GM21447 (cell line): Measurements from ENCODE around the gene TPSAB1.

ENCODE experiments used
- ATAC-seq: cut with Tn5 transposase; IDR thresholded peaks from one replicate; pipeline ENCODE4 v1.9.1; 2021; ENCODE audit not compliant: unreplicated experiment

TPSAB1 gene

DNA sequence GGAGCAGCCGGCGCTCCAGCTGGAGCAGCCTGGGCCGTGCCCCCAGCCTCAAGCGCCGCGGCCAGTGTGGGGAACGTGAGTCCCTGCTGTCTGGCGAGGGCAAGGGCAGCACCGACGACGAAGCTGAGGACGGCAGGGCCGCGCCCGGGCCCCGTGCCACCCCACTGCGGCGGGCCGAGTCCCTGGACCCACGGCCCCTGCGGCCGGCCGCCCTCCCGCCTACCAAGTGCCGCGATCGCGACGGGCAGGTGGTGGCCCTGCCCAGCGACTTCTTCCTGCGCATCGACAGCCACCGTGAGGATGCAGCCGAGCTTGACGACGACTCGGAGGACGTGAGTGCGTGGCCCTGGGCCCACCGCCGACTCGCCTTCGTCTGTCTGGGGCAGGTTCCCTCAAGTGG, 31.4 kb upstream of the TPSAB1 start:
- ATAC-seq: no peak

DNA sequence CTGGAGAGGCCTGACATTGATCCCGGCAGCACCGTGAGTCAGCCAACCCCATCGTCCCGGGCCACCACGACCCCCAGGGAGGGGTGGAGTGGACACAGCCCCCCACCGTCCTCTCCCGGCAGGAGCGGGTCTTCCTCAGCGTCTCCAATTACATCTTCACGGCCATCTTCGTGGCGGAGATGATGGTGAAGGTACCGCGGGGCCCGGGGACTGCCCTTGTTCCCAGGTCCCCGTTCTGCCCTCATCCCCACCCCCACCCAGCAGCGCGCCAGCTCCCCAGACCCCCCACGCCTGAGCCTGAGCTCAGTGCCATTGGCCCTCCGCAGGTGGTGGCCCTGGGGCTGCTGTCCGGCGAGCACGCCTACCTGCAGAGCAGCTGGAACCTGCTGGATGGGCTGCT, 30.0 kb upstream of the TPSAB1 start:
- no peak for ATAC-seq

DNA sequence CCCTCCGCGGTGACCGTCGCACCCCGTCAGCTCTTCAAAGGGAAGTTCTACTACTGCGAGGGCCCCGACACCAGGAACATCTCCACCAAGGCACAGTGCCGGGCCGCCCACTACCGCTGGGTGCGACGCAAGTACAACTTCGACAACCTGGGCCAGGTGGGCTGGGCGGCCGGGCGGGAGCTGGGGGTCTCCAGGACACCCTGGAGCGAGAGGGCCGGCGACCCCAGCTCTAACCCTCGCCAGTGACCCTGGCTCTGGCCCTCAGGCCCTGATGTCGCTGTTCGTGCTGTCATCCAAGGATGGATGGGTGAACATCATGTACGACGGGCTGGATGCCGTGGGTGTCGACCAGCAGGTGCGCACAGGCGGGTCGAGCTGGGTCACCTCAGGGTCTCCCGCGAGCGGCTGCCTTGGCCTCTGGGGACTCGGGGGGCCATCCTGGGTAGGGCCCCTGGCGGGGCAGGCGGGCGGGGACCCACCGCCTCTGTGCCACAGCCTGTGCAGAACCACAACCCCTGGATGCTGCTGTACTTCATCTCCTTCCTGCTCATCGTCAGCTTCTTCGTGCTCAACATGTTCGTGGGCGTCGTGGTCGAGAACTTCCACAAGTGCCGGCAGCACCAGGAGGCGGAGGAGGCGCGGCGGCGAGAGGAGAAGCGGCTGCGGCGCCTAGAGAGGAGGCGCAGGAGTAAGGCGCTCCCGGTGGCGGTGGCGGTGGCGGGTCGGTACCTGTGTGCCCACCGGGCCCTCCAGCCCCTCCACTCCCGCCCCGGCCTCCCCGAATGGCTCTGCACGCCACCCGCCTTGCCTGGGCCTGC, 28.8 kb upstream of the TPSAB1 start:
- no peak for ATAC-seq

DNA sequence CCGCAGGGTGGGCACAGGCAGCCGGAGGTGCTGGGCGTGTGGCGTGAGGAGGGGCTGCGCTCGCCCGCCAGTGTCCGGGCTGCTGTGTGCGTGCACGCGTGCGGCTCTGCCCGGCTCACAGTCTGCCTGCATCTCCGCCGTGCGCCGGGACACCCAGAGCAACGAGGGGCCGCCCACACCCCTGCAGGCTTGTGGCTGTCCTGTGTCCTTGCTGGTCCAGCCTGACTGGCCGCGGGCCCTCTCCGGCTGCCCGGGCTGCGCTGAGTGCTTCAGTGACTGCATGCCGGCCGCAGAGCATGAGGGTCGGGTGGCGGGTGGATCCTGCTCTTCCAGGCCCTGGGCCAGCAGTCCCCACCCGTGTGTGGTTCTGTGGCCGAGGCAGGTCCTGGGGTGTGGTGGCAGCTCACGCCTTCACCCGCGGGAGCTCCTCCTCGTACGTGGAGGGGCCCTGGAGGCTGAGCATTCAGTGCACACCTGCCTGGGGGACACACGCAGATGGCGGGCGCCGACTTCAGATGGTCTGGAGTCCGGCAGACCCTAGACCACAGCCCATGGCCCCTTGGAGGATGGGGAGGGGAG, 27.8 kb upstream of the TPSAB1 start:
- ATAC-seq: no peak

DNA sequence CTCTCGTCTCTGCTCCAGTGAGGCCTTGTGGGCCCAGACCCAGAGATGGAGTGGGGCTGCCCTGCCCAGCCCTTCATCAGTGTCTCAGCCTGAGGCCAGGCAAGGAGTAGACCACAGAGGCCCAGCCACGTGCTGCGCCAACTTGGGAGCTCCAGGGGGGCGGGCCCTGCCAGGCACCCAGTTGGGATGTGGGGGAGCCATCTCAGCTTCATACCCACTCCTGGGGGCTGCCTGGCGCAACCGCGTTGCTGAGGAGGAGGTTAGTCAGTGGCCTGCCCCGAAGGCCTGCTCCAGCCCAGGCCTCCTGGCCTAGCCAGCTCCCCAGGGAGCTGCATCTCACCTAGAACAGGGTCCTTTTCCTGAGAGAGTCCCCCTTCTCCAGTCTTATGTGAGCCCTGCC, 27.3 kb upstream of the TPSAB1 start:
- no peak for ATAC-seq

DNA sequence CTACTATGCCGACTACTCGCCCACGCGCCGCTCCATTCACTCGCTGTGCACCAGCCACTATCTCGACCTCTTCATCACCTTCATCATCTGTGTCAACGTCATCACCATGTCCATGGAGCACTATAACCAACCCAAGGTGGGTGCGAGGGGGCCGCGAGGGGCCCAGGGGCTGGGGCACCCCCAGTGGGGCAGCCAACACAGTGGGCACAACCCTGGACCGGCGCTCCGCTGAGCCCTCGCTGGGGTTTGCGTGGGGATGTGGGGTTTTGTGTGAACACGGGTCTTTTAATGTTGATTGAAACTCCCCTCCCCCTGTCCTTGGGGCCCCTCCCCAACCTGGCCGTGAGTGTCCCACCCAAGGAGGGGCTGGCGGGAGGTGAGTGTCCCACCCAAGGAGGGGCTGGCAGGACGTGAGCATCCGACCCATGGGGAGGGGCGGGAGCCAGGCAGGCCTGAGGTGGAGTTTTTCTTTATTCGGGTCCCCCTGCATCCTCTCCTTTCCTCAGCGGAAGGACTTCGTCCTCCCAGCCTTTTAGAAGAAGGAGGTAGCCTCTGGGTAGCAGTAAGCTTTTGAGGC, 26.6 kb upstream of the TPSAB1 start:
- ATAC-seq: no peak

DNA sequence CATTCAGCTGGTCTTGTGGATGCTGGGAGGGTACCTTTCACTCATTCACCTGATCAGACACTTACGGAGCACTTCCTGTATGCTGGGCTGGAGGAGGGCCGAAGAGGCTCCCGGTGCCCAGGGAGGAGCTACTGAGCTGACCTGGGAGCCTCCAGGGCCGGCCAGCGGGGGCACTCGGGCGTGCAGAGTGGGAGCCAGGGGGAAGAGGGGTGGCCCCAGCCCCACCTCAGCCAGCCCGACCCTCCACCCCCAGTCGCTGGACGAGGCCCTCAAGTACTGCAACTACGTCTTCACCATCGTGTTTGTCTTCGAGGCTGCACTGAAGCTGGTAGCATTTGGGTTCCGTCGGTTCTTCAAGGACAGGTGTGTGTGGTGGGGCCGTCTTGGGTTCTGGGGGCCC, 25.8 kb upstream of the TPSAB1 start:
- ATAC-seq: no peak

DNA sequence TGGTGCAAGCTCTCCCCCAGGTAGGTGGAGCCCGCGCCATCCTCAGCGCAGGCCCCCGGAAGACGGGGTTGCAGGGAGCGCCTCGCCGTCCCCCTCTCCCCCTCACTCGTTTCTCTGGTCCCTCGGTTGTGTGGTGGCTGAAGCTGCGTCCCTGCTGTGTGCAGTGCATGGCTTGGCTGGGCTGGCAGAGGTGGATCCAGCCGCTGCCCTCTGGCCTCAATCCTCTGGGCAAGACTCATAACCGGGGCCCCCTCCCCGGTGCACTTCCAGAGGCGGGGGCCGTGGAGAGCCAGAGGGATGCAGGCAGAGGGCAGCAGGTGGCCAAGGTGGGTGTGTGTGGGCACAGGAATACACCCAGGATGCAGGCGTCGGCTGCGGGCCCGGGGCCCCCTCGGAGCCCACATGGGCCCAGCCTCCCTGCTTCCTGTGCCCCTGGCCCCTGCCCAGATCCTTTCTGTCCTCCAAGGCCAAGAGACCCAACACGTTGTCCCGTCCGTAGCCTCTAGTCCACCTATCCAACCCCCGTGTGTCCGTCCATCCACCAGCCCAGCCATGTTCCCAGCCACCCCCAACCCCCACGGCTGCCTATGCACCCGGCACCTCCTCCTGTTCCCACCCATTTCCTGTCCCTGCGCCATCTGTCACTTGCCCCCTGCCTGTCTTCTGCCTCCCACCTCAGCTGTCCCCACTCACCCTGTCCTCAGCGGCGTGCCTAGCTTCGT, 24.8 kb upstream of the TPSAB1 start:
- ATAC-seq: no peak

DNA sequence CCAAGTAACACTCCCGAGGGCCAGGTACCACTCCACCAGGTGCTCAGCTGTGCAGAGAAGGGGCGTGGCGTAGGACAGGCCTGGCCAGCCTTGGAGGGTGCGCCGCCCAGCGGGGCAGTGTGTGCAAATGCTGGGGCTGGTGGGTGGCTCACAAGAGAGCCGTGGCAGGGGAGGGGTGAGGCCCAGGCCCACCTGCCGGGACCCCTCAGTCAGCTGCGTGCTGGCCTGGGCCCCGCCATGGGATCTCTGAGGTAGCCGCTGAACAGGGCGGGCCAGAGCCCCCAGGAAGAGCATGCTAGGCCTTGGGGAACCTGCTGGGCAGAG, 24.2 kb upstream of the TPSAB1 start:
- no peak for ATAC-seq

DNA sequence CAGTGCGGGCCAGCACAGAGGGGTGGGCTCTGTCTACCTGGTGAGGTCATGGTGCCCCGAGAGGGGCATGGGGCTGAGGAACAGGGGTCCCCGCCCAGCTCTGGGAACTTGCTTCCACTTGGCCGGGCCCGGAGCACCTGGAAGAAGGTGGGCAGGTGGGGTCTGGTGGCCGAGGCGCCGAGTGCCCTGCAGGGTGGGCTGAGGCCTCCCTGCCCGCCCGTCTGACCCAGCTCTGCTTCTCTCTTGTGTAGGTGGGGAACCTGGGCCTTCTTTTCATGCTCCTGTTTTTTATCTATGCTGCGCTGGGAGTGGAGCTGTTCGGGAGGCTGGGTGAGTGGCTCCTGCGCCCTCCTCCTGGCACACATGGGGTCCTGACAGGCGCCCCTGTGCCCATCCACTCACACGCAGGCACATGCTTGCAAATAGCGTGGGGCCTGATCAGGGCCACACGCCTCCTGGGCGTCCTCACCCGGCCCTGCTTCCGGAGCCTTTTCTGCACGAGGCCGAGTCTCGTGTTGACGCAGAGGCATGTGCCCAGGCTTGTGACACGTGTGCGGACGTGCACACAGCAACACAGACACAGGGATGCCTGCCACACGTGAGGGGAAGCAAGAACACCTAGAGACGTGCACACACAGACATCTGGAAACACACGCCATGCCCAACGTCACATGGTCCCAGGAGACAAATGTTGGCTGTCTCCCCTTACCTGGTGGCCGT, 23.7 kb upstream of the TPSAB1 start:
- ATAC-seq: no peak

DNA sequence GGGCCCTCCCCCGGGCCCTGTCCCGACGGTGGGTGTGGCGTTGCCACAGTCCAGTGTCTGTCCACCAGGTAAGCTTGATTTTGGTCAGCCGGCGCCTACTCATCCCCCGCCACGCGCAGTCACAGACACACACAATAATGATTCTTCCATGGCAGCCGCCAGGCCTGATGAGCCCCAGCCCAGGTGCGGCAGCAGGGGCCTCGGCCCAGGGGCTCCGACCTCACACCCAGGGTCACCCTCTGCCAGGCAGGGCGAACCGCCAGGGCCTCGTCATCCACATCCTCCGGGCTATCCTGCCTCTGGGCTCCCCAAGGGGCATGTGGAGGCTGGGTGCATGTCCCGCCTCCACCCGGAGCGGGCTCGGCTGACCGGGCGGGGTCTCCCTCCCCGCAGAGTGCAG, 23.0 kb upstream of the TPSAB1 start:
- ATAC-seq: no peak

DNA sequence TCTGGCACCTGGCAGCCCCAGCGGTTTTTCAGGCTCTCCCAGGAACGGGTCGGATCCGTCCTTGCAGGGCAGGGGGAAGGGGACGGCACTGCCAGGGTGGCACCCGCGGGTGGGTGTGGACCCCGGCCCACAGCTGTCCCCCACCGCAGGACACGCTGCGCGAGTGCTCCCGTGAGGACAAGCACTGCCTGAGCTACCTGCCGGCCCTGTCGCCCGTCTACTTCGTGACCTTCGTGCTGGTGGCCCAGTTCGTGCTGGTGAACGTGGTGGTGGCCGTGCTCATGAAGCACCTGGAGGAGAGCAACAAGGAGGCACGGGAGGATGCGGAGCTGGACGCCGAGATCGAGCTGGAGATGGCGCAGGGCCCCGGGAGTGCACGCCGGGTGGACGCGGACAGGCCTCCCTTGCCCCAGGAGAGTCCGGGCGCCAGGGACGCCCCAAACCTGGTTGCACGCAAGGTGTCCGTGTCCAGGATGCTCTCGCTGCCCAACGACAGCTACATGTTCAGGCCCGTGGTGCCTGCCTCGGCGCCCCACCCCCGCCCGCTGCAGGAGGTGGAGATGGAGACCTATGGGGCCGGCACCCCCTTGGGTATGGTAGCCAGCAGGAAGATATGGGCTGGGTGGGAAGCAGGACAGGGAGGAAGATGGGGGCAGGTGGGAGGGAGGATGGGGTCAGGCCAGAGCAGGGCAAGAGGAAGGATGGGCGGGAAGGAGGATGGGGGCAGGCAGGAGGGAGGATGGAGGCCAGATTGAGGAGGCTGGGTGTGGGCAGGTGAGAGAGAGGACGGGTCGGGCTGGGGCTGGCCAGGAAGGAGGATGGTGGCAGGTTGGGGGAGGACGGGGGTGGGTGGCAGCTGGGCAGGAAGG, 22.2 kb upstream of the TPSAB1 start:
- no peak for ATAC-seq

DNA sequence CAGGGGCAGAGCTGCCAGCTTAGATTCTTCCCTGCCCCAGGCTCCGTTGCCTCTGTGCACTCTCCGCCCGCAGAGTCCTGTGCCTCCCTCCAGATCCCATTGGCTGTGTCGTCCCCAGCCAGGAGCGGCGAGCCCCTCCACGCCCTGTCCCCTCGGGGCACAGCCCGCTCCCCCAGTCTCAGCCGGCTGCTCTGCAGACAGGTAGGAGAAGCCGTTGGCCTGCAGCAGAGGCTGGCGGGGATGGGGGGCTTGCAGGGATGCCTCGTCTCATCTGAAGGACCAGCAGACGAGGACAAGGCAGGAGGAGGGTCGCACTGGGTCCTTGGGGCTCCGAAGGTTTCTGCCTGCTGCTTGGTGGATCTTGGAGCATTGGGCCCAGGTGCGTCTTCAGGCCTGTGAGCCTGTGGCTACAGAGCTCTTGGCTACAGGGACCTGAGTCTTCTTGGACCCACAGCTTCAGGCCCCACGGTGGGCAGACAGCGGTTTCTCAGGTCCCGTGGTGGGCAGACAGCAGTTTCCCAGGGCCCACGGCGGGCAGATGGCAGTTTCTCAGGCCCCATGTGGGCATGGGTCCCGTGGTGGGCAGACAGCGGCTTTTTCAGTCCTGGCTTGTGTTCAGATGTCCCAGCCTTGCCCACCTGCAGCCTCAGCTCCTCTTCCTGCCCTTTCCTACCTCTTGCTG, 21.4 kb upstream of the TPSAB1 start:
- no peak for ATAC-seq

DNA sequence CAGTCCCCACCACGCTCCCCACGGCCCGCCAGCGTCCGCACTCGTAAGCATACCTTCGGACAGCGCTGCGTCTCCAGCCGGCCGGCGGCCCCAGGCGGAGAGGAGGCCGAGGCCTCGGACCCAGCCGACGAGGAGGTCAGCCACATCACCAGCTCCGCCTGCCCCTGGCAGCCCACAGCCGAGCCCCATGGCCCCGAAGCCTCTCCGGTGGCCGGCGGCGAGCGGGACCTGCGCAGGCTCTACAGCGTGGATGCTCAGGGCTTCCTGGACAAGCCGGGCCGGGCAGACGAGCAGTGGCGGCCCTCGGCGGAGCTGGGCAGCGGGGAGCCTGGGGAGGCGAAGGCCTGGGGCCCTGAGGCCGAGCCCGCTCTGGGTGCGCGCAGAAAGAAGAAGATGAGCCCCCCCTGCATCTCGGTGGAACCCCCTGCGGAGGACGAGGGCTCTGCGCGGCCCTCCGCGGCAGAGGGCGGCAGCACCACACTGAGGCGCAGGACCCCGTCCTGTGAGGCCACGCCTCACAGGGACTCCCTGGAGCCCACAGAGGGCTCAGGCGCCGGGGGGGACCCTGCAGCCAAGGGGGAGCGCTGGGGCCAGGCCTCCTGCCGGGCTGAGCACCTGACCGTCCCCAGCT, 20.3 kb upstream of the TPSAB1 start:
- no peak for ATAC-seq

DNA sequence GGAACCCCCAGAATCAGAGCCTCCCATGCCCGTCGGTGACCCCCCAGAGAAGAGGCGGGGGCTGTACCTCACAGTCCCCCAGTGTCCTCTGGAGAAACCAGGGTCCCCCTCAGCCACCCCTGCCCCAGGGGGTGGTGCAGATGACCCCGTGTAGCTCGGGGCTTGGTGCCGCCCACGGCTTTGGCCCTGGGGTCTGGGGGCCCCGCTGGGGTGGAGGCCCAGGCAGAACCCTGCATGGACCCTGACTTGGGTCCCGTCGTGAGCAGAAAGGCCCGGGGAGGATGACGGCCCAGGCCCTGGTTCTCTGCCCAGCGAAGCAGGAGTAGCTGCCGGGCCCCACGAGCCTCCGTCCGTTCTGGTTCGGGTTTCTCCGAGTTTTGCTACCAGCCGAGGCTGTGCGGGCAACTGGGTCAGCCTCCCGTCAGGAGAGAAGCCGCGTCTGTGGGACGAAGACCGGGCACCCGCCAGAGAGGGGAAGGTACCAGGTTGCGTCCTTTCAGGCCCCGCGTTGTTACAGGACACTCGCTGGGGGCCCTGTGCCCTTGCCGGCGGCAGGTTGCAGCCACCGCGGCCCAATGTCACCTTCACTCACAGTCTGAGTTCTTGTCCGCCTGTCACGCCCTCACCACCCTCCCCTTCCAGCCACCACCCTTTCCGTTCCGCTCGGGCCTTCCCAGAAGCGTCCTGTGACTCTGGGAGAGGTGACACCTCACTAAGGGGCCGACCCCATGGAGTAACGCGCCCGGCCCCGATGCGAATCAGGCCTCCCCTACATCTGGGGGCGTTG, 19.5 kb upstream of the TPSAB1 start:
- no peak for ATAC-seq

DNA sequence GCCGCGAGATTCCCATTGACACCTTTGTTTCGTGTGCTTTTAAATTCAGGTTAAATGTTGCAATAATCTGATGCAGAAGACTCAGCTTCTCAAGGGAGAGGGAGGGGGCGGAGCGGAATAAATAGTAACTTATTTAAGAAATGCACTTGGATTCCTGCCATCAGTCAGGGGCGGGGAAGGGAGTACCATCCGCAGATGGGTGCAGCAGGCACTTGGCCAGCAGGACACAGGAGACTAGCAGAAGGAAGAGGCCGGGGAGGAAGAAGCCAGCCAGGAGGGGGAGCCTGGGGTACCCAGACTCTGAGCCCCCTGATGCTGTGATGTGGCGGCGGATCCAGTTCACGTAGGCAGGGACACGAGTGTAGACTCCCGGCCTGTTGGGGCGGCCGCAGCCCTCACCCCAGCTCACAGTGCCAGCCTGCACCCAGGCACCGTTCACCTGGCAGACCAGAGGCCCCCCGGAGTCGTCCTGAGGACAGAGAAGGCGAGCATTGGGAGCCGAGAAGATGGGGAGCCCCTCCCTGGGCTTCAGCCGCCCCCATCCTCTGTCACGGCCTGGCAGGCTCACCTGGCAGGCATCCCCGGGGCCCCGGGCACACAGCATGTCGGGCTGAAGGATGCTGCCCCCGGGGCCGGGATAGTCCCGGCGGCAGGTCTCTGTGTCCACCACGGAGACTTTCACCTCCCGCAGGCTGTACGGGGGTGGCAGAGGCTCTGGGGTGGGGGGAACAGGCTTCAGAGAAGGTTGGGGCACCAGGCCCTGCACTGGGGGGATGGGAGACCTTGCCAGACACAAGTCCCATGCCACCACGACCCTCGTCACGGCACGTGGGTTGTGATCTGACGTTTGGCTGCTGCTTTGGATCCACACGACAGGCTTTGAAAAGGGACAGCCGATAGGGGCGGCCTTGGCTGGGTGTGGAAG, 18.6 kb upstream of the TPSAB1 start:
- no peak for ATAC-seq

DNA sequence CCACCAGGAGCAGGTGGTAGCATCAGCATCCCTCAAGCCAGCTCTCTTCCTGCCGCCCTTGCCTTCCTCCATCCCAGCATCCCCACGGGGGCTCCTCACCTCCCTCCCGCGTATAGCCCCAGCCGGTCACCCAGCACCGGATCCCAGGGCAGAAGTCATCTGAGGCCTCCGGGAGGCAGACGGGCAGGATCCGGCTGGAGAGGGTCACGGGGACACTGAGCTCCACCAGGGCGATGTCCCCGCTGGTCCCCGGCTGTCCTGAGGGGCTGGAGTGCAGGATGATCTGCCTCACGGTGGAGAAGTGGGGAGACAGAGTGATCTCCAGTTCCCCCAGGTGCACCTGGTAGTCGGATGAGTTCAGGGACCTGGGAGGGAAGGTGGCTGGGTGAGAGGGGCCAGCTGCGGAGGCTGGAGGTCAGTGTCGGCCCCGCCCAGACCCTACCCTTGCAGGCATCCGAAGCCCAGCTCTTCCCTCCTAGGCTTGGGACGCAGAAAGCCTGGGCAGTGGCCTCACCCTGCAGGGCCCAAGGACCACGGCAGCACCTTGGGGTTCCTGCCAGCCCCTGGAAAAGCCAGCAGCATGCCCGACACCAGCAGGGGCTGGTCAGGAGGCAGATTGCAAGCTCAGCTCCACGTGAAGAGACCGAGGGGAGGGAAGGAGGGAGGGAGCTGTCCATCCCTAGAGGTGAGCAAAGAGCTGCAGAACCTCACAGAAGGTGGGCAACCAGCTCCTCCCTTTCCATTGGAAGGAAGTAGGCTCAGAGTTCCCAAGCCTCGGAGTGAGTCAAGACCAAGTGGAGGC, 17.8 kb upstream of the TPSAB1 start:
- no peak for ATAC-seq
